ENCODE results near the gene TMEM98.
"Not testable (repeated sequence)": the region's sequence is repeated elsewhere in the genome, so short reads cannot be mapped to it uniquely, and the experiment has no call there.

Gene TMEM98

DNA sequence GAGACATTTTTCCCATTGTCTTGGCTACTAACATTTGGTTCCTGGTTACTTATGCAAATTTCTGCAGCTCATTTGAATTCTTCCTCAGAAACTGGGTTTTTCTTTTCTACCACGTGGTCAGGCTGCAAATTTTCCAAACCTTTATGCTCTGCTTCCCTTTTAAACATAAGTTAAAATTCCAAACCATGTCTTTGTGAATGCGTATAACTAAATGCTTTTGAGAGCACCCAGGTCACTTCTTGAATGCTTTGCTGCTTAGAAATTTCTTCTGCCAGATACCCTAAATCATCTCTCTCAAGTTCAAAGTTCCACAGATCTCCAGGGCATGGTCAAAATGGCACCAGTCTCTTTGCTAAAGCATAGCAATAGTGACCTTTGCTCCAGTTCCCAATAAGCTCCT is 59.9 kb downstream of the TMEM98 start:
- H3K36me3 ChIP-seq (ENCODE audit: control insufficient read depth, insufficient read depth, low read length, severe bottlenecking); H3K9ac ChIP-seq (ENCODE audit: low read length); DNase-seq (ENCODE audit: low read depth); H3K4me3 ChIP-seq (ENCODE audit: low read length); H3K4me1 ChIP-seq (ENCODE audit: control insufficient read depth, insufficient read depth, low read length): not testable (repeated sequence)
- H3K27me3 ChIP-seq (replicated peaks; ENCODE audit: control insufficient read depth, insufficient read depth, low read length) = peaks cover 49% of the 10 kb centered on the region
- H3K9me3 ChIP-seq (ENCODE audit: control insufficient read depth, low read length) = peaks cover 23% of the 10 kb centered on the region

DNA sequence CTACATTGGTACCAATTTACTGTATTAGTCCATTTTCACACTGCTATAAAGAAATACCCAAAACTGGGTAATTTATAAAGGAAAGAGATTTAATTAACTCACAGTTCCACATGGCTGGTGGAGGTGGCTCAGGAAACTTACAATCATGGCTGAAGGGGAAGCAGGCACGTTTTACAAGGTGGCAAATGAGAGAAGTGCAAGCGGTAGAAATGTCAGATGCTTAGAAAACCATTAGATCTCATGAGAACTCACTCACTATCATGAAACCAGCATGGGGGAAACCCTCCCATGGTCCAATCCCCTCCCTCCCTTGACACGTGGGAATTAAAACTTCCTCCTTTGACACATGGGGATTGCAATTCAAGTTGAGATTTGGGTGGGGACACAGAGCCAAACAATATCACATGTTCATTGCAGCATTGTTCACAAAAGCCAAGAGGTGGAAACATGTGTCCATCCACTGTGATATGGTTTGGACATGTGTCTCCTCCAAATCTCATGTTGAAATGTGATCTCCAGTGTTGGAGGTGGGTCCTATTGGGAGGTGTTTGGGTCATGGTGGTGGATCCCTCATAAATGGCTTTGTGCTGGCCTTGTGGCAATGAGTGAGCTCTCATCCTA is 60.6 kb downstream of the TMEM98 start:
- DNase-seq (ENCODE audit: low read depth) = no peak
- Histone ChIP-seq H3K9ac (ENCODE audit: low read length) (no peak overlapping the region), H3K9me3 (ENCODE audit: control insufficient read depth, low read length) (peaks cover 23% of the 10 kb centered on the region), H3K27me3 (replicated peaks; ENCODE audit: control insufficient read depth, insufficient read depth, low read length) (peaks cover 56% of the 10 kb centered on the region), H3K4me1 (ENCODE audit: control insufficient read depth, insufficient read depth, low read length) (no peaks in the 10 kb centered on the region), H3K4me3 (ENCODE audit: low read length) (no peak overlapping the region), H3K36me3 (ENCODE audit: control insufficient read depth, insufficient read depth, low read length, severe bottlenecking) (no peaks in the 10 kb centered on the region)

- Histone ChIP-seq H3K4me1 (ENCODE audit: control insufficient read depth, insufficient read depth, low read length) (no peaks in the 10 kb centered on the region), H3K9ac (ENCODE audit: low read length) (no peak overlapping the region), H3K36me3 (ENCODE audit: control insufficient read depth, insufficient read depth, low read length, severe bottlenecking) (no peaks in the 10 kb centered on the region), H3K27me3 (replicated peaks; ENCODE audit: control insufficient read depth, insufficient read depth, low read length) (peaks cover 66% of the 10 kb centered on the region), H3K4me3 (ENCODE audit: low read length) (no peak overlapping the region), H3K9me3 (ENCODE audit: control insufficient read depth, low read length) (peaks cover 18% of the 10 kb centered on the region)
- no peak for DNase-seq (ENCODE audit: low read depth)
Observed at GRCh38 chr17:32992321-32993033, 64.5 kb downstream of the TMEM98 start.

DNA sequence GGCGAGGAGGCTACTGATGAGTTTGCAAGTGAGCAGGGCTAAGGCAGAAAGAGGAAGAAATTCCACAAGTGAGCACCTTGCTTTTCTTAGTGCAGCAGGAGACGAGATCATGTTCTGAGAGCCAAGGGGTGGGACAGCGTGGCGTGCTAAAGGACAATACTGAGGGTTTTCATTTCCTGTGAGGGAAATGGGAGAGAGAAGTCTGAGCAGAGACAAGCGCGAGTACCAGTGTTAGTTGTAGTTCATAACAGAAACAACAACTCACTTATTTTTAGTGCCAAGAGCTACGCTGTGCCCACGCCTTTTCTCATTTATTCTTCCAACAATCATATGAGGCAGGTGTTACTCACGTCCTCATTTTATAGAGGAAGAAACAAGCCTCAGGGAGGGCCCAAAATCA is 66.0 kb downstream of the TMEM98 start:
- H3K4me3 ChIP-seq (ENCODE audit: low read length) = no peak overlapping the region
- H3K36me3 ChIP-seq (ENCODE audit: control insufficient read depth, insufficient read depth, low read length, severe bottlenecking) = no peaks in the 10 kb centered on the region
- peaks cover 5% of the 10 kb centered on the region for H3K9me3 ChIP-seq (ENCODE audit: control insufficient read depth, low read length)
- H3K4me1 ChIP-seq (ENCODE audit: control insufficient read depth, insufficient read depth, low read length) = peaks cover 9% of the 10 kb centered on the region
- DNase-seq (ENCODE audit: low read depth) = no peak
- H3K27me3 ChIP-seq (replicated peaks; ENCODE audit: control insufficient read depth, insufficient read depth, low read length) = peaks cover 64% of the 10 kb centered on the region
- H3K9ac ChIP-seq (ENCODE audit: low read length) = no peak overlapping the region
